Panc1 (cell line): ENCODE measurements around the gene GNAS-AS1. TPM values are rescaled to one million over a fixed set of nuclear protein-coding genes. Genes with fewer than 3 reads are reported as not detected.

ENCODE experiments used
- ATAC-seq: fragments of 200-7000 bp; cut with Tn5 transposase; 2 replicates; pipeline ENCODE4 v1.9.1; 2020; ENCODE audit warnings: mild to moderate bottlenecking, moderate library complexity
- BruUV-seq: library from RNA; stranded (reverse); fragments of 400-500 nt; replicated peaks from 2 replicates; lab custom pipeline; 2021; lab: Mats Ljungman, UMichigan
- CTCF ChIA-PET: fragments of 300-600 bp; sonication (Branson Sonifier 250); formaldehyde crosslinking; loops from one replicate; lab custom pipeline; 2022; ENCODE audit warnings: antibody characterized with exemption; lab: Charles Lee
- POLR2A ChIA-PET: fragments of 300-600 bp; sonication (Branson Sonifier 250); formaldehyde crosslinking; loops from one replicate; lab custom pipeline; 2022; ENCODE audit warnings: antibody characterized with exemption; lab: Charles Lee
- DNase-seq: peaks from one replicate; pipeline ENCODE4 v3.0.0-alpha.2; 2010; ENCODE audit warnings: low read depth, low spot score
- H3K27ac ChIP-seq: 2 replicates; pipeline ENCODE4 v1.5.1; 2011; ENCODE audit warnings: mild to moderate bottlenecking, low read length, inconsistent platforms
- H3K27me3 ChIP-seq: fragments of 200-500 bp; sonication (Bioruptor generic); 2 replicates; pipeline ENCODE4 v1.6.0; 2014; ENCODE audit warnings: low read length, inconsistent platforms; ENCODE audit not compliant: control insufficient read depth, insufficient read depth
- H3K36me3 ChIP-seq: fragments of 200-500 bp; sonication (Bioruptor generic); 2 replicates; pipeline ENCODE4 v1.5.1; 2014; ENCODE audit warnings: inconsistent platforms, mild to moderate bottlenecking, low read length, moderate library complexity; ENCODE audit not compliant: control insufficient read depth, insufficient read depth
- H3K4me1 ChIP-seq: 2 replicates; pipeline ENCODE4 v1.5.1; 2011; ENCODE audit warnings: inconsistent platforms, mild to moderate bottlenecking, low read length, moderate library complexity; ENCODE audit not compliant: control insufficient read depth, insufficient read depth
- H3K4me3 ChIP-seq, 2 experiments: 2 replicates each; pipeline ENCODE4 v1.5.1; 2011 to 2012; ENCODE audit warnings: low read depth in 2 of 2, low read length in 2 of 2, mild to moderate bottlenecking in 2 of 2, inconsistent platforms in 1 of 2, moderate library complexity in 1 of 2
- H3K9me3 ChIP-seq: fragments of 200-500 bp; sonication (Bioruptor generic); 2 replicates; pipeline ENCODE4 v1.5.1; 2014; ENCODE audit warnings: low read depth, mild to moderate bottlenecking, inconsistent platforms, low read length, moderate library complexity; ENCODE audit not compliant: control insufficient read depth, insufficient read depth
- POLR2AphosphoS5 ChIP-seq: IDR thresholded peaks from 2 replicates; pipeline ENCODE4 v1.6.1; 2012; ENCODE audit warnings: mild to moderate bottlenecking, low read depth, low read length, moderate library complexity
- SIN3A ChIP-seq: IDR thresholded peaks from 2 replicates; pipeline ENCODE4 v1.6.1; 2012; ENCODE audit warnings: low read depth, mild to moderate bottlenecking, low read length, moderate library complexity, borderline replicate concordance; ENCODE audit not compliant: insufficient read depth
- TCF7L2 ChIP-seq: IDR thresholded peaks from 2 replicates; pipeline ENCODE4 v1.6.1; 2011; ENCODE audit warnings: mild to moderate bottlenecking, low read depth, low read length, inconsistent platforms
- in situ Hi-C: cut with HindIII; loops from 2 replicates; pipeline ENCODE4 v1.10.0; 2016; ENCODE audit warnings: low sequenced_read_pairs, low pct_unique_long_range_greater_than_20kb
- intact Hi-C: fragments of 100-400 bp; cut with micrococcal nuclease; formaldehyde crosslinking; loops from one replicate; pipeline ENCODE4 v1.10.0; 2022; ENCODE audit not compliant: unreplicated experiment
- total RNA-seq: library from RNA; stranded (reverse); gene quantifications from one replicate; pipeline ENCODE4 v1.2.1, GENCODE V29; 2021; ENCODE audit not compliant: unreplicated experiment
- TF ChIP-seq, protein P1 (sequence below): fragments of 450-650 bp; IDR thresholded peaks from 2 replicates; pipeline ENCODE4 v1.5.1; 2017; ENCODE audit warnings: mild to moderate bottlenecking
- TF ChIP-seq, protein P2 (sequence below), 2 experiments: IDR thresholded peaks; 2 replicates each; pipeline ENCODE4 v1.6.1; 2011 to 2012; ENCODE audit warnings: low read depth in 2 of 2, control low read depth in 1 of 2, low read length in 1 of 2, mild to moderate bottlenecking in 1 of 2, moderate library complexity in 1 of 2; ENCODE audit not compliant: insufficient read depth in 1 of 2

Gene GNAS-AS1
- total RNA-seq, 1 experiment from 2014 or later: not detected

DNA sequence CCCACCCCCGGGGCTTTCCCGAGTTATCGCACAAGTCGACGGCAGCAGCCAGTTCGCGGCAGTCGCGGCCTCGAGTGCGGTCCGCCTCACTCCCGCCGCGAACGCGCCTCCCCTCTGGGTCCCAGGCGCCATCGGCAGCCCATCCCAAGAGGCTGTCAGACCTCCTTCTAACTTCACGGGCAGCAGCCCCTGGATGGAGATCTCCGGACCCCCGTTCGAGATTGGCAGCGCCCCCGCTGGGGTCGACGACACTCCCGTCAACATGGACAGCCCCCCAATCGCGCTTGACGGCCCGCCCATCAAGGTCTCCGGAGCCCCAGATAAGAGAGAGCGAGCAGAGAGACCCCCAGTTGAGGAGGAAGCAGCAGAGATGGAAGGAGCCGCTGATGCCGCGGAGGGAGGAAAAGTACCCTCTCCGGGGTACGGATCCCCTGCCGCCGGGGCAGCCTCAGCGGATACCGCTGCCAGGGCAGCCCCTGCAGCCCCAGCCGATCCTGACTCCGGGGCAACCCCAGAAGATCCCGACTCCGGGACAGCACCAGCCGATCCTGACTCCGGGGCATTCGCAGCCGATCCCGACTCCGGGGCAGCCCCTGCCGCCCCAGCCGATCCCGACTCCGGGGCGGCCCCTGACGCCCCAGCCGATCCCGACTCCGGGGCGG is 3.4 kb upstream of the GNAS-AS1 start:
- Histone ChIP-seq H3K4me3 (no peak overlapping the region), H3K36me3 (no peaks in the 10 kb centered on the region), H3K27ac (no peak overlapping the region), H3K9me3 (no peaks in the 10 kb centered on the region), H3K27me3 (0 out of 2 replicates have a peak, but pooled peaks cover 4% of the 10 kb centered on the region), H3K4me1 (no peaks in the 10 kb centered on the region)
- TF ChIP-seq POLR2AphosphoS5: no peak
- TF ChIP-seq TCF7L2: no peak
- TF ChIP-seq, protein P1, sequence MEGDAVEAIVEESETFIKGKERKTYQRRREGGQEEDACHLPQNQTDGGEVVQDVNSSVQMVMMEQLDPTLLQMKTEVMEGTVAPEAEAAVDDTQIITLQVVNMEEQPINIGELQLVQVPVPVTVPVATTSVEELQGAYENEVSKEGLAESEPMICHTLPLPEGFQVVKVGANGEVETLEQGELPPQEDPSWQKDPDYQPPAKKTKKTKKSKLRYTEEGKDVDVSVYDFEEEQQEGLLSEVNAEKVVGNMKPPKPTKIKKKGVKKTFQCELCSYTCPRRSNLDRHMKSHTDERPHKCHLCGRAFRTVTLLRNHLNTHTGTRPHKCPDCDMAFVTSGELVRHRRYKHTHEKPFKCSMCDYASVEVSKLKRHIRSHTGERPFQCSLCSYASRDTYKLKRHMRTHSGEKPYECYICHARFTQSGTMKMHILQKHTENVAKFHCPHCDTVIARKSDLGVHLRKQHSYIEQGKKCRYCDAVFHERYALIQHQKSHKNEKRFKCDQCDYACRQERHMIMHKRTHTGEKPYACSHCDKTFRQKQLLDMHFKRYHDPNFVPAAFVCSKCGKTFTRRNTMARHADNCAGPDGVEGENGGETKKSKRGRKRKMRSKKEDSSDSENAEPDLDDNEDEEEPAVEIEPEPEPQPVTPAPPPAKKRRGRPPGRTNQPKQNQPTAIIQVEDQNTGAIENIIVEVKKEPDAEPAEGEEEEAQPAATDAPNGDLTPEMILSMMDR: no peak
- no peak for TF ChIP-seq SIN3A
- TF ChIP-seq, protein P2, sequence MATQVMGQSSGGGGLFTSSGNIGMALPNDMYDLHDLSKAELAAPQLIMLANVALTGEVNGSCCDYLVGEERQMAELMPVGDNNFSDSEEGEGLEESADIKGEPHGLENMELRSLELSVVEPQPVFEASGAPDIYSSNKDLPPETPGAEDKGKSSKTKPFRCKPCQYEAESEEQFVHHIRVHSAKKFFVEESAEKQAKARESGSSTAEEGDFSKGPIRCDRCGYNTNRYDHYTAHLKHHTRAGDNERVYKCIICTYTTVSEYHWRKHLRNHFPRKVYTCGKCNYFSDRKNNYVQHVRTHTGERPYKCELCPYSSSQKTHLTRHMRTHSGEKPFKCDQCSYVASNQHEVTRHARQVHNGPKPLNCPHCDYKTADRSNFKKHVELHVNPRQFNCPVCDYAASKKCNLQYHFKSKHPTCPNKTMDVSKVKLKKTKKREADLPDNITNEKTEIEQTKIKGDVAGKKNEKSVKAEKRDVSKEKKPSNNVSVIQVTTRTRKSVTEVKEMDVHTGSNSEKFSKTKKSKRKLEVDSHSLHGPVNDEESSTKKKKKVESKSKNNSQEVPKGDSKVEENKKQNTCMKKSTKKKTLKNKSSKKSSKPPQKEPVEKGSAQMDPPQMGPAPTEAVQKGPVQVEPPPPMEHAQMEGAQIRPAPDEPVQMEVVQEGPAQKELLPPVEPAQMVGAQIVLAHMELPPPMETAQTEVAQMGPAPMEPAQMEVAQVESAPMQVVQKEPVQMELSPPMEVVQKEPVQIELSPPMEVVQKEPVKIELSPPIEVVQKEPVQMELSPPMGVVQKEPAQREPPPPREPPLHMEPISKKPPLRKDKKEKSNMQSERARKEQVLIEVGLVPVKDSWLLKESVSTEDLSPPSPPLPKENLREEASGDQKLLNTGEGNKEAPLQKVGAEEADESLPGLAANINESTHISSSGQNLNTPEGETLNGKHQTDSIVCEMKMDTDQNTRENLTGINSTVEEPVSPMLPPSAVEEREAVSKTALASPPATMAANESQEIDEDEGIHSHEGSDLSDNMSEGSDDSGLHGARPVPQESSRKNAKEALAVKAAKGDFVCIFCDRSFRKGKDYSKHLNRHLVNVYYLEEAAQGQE (IDR thresholded peaks at IDR 0.05; ENCODE audit: insufficient read depth in 1 of 2, low read depth in 2 of 2, low read length in 1 of 2): no peak
- in situ Hi-C loops: no loop called here
- ATAC-seq (no peak), DNase-seq (no peak)
- no TSS peak for BruUV-seq
- CTCF ChIA-PET: no interaction called here
- POLR2A ChIA-PET: no interaction called here
- intact Hi-C loops: no loop called here

GRCh38 chr20:58853466-58853865 is 2.8 kb upstream of the GNAS-AS1 start:
- in situ Hi-C loops (no loop called here), intact Hi-C loops (no loop called here)
- no peaks in the 10 kb centered on the region for H3K36me3 ChIP-seq
- ChIA-PET POLR2A (no interaction called here), CTCF (no interaction called here)
- peaks cover 4% of the 10 kb centered on the region; the same call in 1 of the 2 replicates for H3K27me3 ChIP-seq
- no peak overlapping the region for H3K27ac ChIP-seq
- no peak for ATAC-seq
- no peaks in the 10 kb centered on the region for H3K9me3 ChIP-seq
- no peak overlapping the region for H3K4me3 ChIP-seq
- H3K4me1 ChIP-seq: no peaks in the 10 kb centered on the region
- TF ChIP-seq TCF7L2 (no peak), SIN3A (no peak), POLR2AphosphoS5 (no peak)
- TF ChIP-seq, protein P2 (IDR thresholded peaks at IDR 0.05; ENCODE audit: insufficient read depth in 1 of 2, low read depth in 2 of 2, low read length in 1 of 2): no peak
- TF ChIP-seq, protein P1: no peak
- no TSS peak for BruUV-seq
- DNase-seq: no peak
